Measurements from ENCODE around the gene ITGB3. TPM values are rescaled to one million over a fixed set of nuclear protein-coding genes. Genes with fewer than 3 reads are reported as not detected.
"Not testable (repeated sequence)": the region's sequence is repeated elsewhere in the genome, so short reads cannot be mapped to it uniquely, and the experiment has no call there.

ITGB3 gene
- polyA plus RNA-seq, 1 donor: 10.9 TPM

- no peak for DNase-seq
Observed at GRCh38 chr17:47246120-47246519, 7.5 kb upstream of the ITGB3 start.

GRCh38 chr17:47250855-47251254 lies 2.8 kb upstream of the ITGB3 start:
- no peak for DNase-seq

GRCh38 chr17:47251421-47251940 lies 2.1 kb upstream of the ITGB3 start:
- no peak for DNase-seq

GRCh38 chr17:47252209-47252608 lies 1.4 kb upstream of the ITGB3 start:
- DNase-seq: no peak

- no peak for DNase-seq
Observed at GRCh38 chr17:47252766-47253512, 688 bp upstream of the ITGB3 start.

- DNase-seq: no peak
Observed at GRCh38 chr17:47254403-47254943, 846 bp downstream of the ITGB3 start.

- no peak for DNase-seq
Observed at GRCh38 chr17:47257651-47258339, 4.2 kb downstream of the ITGB3 start.

GRCh38 chr17:47262586-47262985 lies 9.0 kb downstream of the ITGB3 start:
- no peak for DNase-seq

- DNase-seq: no peak
Observed at GRCh38 chr17:47264166-47264565, 10.5 kb downstream of the ITGB3 start.

- DNase-seq: no peak
Observed at GRCh38 chr17:47265983-47266541, 12.4 kb downstream of the ITGB3 start.

- DNase-seq: no peak
Observed at GRCh38 chr17:47266782-47267181, 13.2 kb downstream of the ITGB3 start.

GRCh38 chr17:47267354-47267828 lies 13.8 kb downstream of the ITGB3 start:
- no peak for DNase-seq

- DNase-seq: not testable (repeated sequence)
Observed at GRCh38 chr17:47268964-47269363, 15.3 kb downstream of the ITGB3 start.

- not testable (repeated sequence) for DNase-seq
Observed at GRCh38 chr17:47269561-47270280, 16.1 kb downstream of the ITGB3 start.

- DNase-seq: no peak
Observed at GRCh38 chr17:47270946-47271705, 17.5 kb downstream of the ITGB3 start.

GRCh38 chr17:47272491-47272890 lies 18.9 kb downstream of the ITGB3 start:
- DNase-seq: no peak

GRCh38 chr17:47273245-47273644 lies 19.6 kb downstream of the ITGB3 start:
- DNase-seq: no peak

GRCh38 chr17:47274319-47275069 lies 20.9 kb downstream of the ITGB3 start:
- DNase-seq: no peak

- peak; percentile 93 for DNase-seq
Observed at GRCh38 chr17:47275245-47275984, 21.8 kb downstream of the ITGB3 start.

GRCh38 chr17:47276444-47276843 lies 22.8 kb downstream of the ITGB3 start:
- DNase-seq: peak; percentile 33

Measured in hindlimb muscle (tissue), 1 donor.